ENCODE data around the gene TIMM13. TPM values are rescaled to one million over a fixed set of nuclear protein-coding genes. Genes with fewer than 3 reads are reported as not detected.

TIMM13 gene
- total RNA-seq, 2 donors from 2014 or later = 100 to 252 TPM

DNA sequence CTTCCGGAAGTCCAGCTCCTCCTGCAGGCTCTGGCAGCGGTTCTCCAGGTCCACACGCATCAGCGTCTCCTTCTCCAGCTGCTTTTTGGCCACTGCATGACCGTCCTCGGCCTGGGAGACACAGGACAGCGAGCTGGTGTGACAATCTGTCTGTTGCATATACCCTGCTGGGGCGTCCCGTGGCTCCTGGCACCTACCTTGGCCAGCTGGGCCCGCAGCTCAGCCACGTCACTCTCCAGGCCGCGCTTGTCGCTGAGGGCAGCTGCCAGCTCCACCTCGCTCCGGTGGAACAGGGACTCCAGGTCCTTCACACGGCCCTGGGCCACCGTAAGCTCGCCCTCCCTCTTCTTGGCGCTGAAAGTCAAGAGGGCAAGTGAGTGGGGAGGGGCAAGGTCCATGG, 10.8 kb upstream of the TIMM13 start:
- TF ChIP-seq, protein P1, sequence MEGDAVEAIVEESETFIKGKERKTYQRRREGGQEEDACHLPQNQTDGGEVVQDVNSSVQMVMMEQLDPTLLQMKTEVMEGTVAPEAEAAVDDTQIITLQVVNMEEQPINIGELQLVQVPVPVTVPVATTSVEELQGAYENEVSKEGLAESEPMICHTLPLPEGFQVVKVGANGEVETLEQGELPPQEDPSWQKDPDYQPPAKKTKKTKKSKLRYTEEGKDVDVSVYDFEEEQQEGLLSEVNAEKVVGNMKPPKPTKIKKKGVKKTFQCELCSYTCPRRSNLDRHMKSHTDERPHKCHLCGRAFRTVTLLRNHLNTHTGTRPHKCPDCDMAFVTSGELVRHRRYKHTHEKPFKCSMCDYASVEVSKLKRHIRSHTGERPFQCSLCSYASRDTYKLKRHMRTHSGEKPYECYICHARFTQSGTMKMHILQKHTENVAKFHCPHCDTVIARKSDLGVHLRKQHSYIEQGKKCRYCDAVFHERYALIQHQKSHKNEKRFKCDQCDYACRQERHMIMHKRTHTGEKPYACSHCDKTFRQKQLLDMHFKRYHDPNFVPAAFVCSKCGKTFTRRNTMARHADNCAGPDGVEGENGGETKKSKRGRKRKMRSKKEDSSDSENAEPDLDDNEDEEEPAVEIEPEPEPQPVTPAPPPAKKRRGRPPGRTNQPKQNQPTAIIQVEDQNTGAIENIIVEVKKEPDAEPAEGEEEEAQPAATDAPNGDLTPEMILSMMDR (IDR thresholded peaks at IDR 0.05) = no peak
- Histone ChIP-seq H3K27ac (no peak overlapping the region), H3K27me3 (no peaks in the 10 kb centered on the region), H3K4me3 (no peak overlapping the region), H3K9me3 (no peaks in the 10 kb centered on the region), H3K4me1 (no peaks in the 10 kb centered on the region), H3K36me3 (peaks cover 9% of the 10 kb centered on the region), H3K9ac (ENCODE audit: low read depth in 2 of 2, low read length in 2 of 2) (no peak overlapping the region)
- intact Hi-C loops (cut with DNase I) = no loop called here
- no peak for DNase-seq

DNA sequence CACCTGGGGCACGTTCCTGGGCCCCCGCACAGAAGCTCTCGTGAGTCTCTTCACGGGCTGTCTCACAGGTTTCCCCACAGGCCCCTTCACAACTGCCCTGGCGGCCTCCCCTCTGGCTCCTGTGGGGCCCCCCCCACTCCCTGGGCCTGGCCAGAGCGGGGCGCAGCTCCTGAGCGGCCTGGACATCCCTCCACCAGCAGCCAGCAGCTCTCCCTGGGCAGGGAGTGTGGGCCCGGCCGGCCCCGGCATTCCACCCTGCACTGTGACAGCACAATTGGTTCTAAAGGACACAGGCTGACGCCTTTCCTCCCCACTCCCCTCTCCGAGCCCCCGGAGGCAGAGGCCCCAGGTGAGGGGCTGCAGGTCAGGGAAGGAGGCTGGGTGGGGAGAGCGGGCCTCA, 9.5 kb upstream of the TIMM13 start:
- TF ChIP-seq, protein P1 (IDR thresholded peaks at IDR 0.05) = no peak
- no peak for DNase-seq
- intact Hi-C loops (cut with DNase I) = no loop called here
- Histone ChIP-seq H3K9me3 (no peaks in the 10 kb centered on the region), H3K27ac (no peak overlapping the region), H3K36me3 (peaks cover 5% of the 10 kb centered on the region), H3K27me3 (no peaks in the 10 kb centered on the region), H3K4me3 (no peak overlapping the region), H3K9ac (ENCODE audit: low read depth in 2 of 2, low read length in 2 of 2) (no peak overlapping the region), H3K4me1 (no peaks in the 10 kb centered on the region)

DNA sequence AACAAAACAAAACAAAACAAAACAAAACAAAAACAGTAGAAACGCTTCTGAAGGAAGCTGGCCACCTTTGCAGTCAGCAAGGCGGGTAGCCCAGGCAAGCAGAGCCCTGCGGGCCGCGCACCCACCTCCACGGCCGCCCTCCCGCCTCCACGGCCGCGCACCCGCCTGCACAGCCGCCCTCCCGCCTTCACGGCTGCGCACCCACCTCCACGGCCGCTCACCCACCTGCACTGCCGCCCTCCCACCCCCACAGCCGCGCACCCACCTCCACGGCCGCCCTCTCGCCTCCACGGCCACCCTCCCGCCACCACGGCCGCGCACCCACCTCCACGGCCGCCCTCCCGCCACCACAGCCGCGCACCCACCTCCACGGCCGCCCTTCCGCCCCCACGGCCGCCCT, 9.0 kb upstream of the TIMM13 start:
- Histone ChIP-seq H3K9ac (ENCODE audit: low read depth in 2 of 2, low read length in 2 of 2) (no peak overlapping the region), H3K27me3 (no peaks in the 10 kb centered on the region), H3K4me3 (no peak overlapping the region), H3K36me3 (peaks cover 5% of the 10 kb centered on the region), H3K27ac (no peak overlapping the region), H3K9me3 (no peaks in the 10 kb centered on the region), H3K4me1 (no peaks in the 10 kb centered on the region)
- TF ChIP-seq, protein P1 (IDR thresholded peaks at IDR 0.05) = no peak
- DNase-seq = no peak
- intact Hi-C loops (cut with DNase I) = no loop called here

DNA sequence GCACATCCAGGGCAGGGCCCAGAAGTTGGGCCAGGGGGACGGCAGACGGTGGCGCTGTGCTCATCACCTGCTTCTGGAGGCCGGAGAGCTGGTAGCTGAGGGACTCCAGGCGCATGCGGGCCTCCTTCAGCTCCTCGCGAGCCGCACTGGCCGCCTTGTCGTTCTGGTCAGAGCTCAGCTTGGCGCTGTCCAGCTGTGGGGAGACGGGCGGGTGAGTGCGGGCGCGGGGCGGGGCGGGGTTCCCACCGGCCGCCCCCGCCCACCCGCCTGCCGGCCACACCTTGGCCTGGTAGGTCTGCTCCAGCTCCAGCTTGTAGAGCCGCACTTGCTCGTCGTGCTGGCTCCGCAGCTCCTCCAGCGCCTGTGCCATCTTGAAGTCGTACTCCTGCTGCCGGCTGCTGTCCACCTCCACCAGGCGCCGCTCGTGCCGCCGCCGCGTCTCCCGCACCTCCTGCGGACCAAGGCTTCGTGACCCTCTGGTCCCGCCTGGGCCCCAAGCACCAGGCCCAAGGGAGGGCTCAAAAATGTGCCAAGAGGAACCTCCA, 7.4 kb upstream of the TIMM13 start:
- no peaks in the 10 kb centered on the region for H3K27me3 ChIP-seq
- peaks cover 5% of the 10 kb centered on the region for H3K36me3 ChIP-seq
- intact Hi-C loops (cut with DNase I) = no loop called here
- no peak overlapping the region for H3K4me3 ChIP-seq
- H3K4me1 ChIP-seq = no peaks in the 10 kb centered on the region
- no peak overlapping the region for H3K27ac ChIP-seq
- DNase-seq = no peak
- H3K9me3 ChIP-seq = no peaks in the 10 kb centered on the region
- TF ChIP-seq, protein P1 (IDR thresholded peaks at IDR 0.05) = no peak
- no peak overlapping the region for H3K9ac ChIP-seq (ENCODE audit: low read depth in 2 of 2, low read length in 2 of 2)

DNA sequence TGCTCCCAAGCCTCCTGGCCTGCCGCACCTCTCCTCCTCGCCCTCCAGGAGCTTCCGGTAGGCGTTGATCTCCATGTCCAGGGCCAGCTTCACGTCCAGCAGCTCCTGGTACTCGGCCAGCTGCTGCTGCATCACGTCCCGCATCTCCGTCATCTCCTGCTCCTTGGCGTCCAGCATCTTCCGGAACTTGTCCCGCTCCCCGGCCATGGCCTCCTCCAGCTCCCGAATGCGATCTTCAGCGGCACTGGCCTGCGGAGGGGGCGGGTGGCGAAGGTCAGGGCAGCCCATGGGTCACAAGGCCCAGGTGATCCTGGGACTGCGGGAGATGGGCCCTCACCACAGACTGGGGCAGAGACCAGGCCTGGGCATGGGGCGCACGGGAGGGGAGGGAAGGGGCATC, 6.9 kb upstream of the TIMM13 start:
- TF ChIP-seq, protein P1 (IDR thresholded peaks at IDR 0.05) = no peak
- Histone ChIP-seq H3K9me3 (no peaks in the 10 kb centered on the region), H3K27me3 (no peaks in the 10 kb centered on the region), H3K27ac (no peak overlapping the region), H3K4me1 (no peaks in the 10 kb centered on the region), H3K9ac (ENCODE audit: low read depth in 2 of 2, low read length in 2 of 2) (no peak overlapping the region), H3K36me3 (peaks cover 5% of the 10 kb centered on the region), H3K4me3 (no peak overlapping the region)
- DNase-seq = no peak
- intact Hi-C loops (cut with DNase I) = no loop called here
